Activated naive CD8-positive, alpha-beta T cell treated with anti-CD3 and anti-CD28 coated beads, Interleukin-2, amount 50 U/mL, for 24 hours (primary cell): ENCODE measurements around the gene BRCA1.
A peak's percentile ranks its signal among the peaks of the same experiment; 100 is the strongest.
"Not testable (repeated sequence)": the region's sequence is repeated elsewhere in the genome, so short reads cannot be mapped to it uniquely, and the experiment has no call there.

Source experiments
- ATAC-seq: fragments of 150-1000 bp; cut with Tn5 transposase; one replicate; pipeline ENCODE4 v1.10.0; 2021
- DNase-seq: peaks from one replicate; pipeline ENCODE4 v3.0.0; 2021
- H3K27ac Mint-ChIP-seq: one replicate; pipeline ENCODE4 v1.8.0; 2021; ENCODE audit warnings: mild to moderate bottlenecking, mixed read lengths
- H3K27me3 Mint-ChIP-seq: one replicate; pipeline ENCODE4 v1.8.0; 2021; ENCODE audit warnings: mixed read lengths
- H3K36me3 Mint-ChIP-seq: one replicate; pipeline ENCODE4 v1.8.0; 2021; ENCODE audit warnings: low read depth, mixed read lengths
- H3K4me1 Mint-ChIP-seq: one replicate; pipeline ENCODE4 v1.8.0; 2021; ENCODE audit warnings: mixed read lengths
- H3K4me3 Mint-ChIP-seq: one replicate; pipeline ENCODE4 v1.8.0; 2021; ENCODE audit warnings: mild to moderate bottlenecking, moderate library complexity, mixed read lengths
- H3K9me3 Mint-ChIP-seq: one replicate; pipeline ENCODE4 v1.8.0; 2021; ENCODE audit warnings: mixed read lengths

BRCA1 gene

DNA sequence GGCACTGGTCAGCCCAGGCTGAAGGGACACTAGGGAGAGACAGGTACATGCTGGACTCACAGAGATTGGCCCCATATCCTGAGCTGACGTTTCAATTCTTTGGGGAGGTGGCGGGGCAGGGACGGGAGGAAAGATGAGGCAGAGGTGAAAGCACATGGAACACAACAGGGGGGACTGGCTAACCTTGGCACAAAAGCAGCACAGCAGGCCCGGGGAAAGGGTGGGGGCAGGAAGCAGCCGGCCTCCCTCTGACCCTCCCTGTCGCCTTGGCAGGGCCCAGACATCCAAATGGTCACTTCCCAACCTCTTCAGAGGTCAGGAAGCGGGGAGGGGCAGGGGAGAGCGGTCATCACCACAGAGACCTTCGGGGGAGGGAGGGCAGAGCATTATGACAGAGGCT is 109.6 kb downstream of the BRCA1 start:
- H3K27ac Mint-ChIP-seq = no peak overlapping the region

DNA sequence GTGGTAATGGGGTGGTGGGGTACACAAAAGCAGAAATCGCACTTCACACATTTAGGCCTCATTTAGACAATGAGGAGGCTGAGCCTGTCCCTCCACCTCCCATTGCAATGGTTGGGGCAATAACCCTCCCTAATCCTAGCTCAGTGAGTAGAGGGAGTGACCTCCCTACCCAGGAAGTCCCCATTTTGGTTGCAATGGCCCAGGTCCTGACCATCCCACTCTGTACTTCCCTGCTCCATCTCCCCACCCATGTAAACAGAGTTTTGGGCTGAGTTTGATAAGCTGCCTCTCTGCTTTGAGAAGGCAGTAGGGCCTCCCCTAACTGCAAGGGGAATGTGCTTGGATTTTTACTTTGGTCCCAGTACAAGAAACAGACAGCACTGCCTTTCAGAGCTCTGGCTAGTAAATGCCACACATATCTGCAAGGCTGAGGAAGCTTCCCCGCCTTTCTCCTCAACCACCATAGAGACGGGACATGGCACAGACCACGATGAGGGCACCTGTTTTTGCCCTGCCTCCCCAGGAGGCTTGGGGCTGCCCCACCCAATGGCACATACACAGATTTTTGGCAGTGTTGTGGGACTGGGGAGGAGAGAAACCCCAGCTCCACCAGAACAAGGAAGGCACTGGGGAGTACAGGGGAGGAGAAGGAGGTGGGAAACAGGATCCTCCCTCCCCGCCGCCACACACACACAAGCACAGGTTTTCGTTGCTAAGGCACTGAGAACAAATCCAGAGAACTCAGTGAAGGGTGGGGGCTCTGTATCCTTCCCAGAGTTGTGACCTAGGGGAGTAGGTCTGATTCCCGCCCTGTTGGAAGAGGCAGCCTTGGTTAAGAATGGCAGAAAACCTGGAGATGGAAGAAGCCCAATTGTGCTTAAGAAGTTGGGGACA is 110.3 kb downstream of the BRCA1 start:
- no peaks in the 10 kb centered on the region for H3K9me3 Mint-ChIP-seq
- ATAC-seq = no peak
- H3K27ac Mint-ChIP-seq = peak overlapping the region; percentile 68
- H3K36me3 Mint-ChIP-seq = peaks cover 10% of the 10 kb centered on the region
- H3K27me3 Mint-ChIP-seq = no peaks in the 10 kb centered on the region
- no peak for DNase-seq
- H3K4me1 Mint-ChIP-seq = peaks cover 18% of the 10 kb centered on the region
- H3K4me3 Mint-ChIP-seq = no peak overlapping the region

More for the DNA sequence above, 109.6 kb downstream of the BRCA1 start:
- H3K4me3 Mint-ChIP-seq = no peak overlapping the region
- no peaks in the 10 kb centered on the region for H3K9me3 Mint-ChIP-seq
- ATAC-seq = no peak
- DNase-seq = no peak
- H3K4me1 Mint-ChIP-seq = peaks cover 18% of the 10 kb centered on the region
- H3K27me3 Mint-ChIP-seq = no peaks in the 10 kb centered on the region
- peaks cover 10% of the 10 kb centered on the region for H3K36me3 Mint-ChIP-seq

GRCh38 chr17:43014020-43014648 is 111.0 kb downstream of the BRCA1 start:
- H3K9me3 Mint-ChIP-seq = no peaks in the 10 kb centered on the region
- H3K27ac Mint-ChIP-seq = no peak overlapping the region
- DNase-seq (no peak), ATAC-seq (no peak)
- H3K27me3 Mint-ChIP-seq = no peaks in the 10 kb centered on the region
- peaks cover 13% of the 10 kb centered on the region for H3K4me1 Mint-ChIP-seq
- H3K36me3 Mint-ChIP-seq = peaks cover 10% of the 10 kb centered on the region
- H3K4me3 Mint-ChIP-seq = no peak overlapping the region

DNA sequence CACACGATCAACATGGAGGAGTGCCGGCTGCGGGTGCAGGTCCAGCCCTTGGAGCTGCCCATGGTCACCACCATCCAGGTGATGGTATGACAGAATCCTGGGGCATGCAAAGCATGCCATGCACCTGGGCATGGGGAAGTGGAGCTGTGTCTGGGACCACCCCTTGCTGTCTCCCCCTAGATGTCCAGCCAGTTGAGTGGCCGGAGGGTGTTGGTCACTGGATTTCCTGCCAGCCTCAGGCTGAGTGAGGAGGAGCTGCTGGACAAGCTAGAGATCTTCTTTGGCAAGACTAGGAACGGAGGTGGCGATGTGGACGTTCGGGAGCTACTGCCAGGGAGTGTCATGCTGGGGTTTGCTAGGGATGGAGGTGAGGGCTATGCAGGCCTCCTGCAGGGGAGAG is 111.9 kb downstream of the BRCA1 start:
- ATAC-seq (no peak), DNase-seq (no peak)
- Mint-ChIP-seq H3K36me3 (peaks cover 10% of the 10 kb centered on the region), H3K9me3 (no peaks in the 10 kb centered on the region), H3K27me3 (no peaks in the 10 kb centered on the region), H3K4me3 (no peak overlapping the region), H3K4me1 (peaks cover 12% of the 10 kb centered on the region), H3K27ac (no peak overlapping the region)

- DNase-seq = no peak
- no peak for ATAC-seq
- peaks cover 10% of the 10 kb centered on the region for H3K36me3 Mint-ChIP-seq
- peaks cover 20% of the 10 kb centered on the region for H3K4me1 Mint-ChIP-seq
- no peak overlapping the region for H3K27ac Mint-ChIP-seq
- no peaks in the 10 kb centered on the region for H3K27me3 Mint-ChIP-seq
- no peaks in the 10 kb centered on the region for H3K9me3 Mint-ChIP-seq
- H3K4me3 Mint-ChIP-seq = no peak overlapping the region
Measured at GRCh38 chr17:43011728-43012472, 113.3 kb downstream of the BRCA1 start.

DNA sequence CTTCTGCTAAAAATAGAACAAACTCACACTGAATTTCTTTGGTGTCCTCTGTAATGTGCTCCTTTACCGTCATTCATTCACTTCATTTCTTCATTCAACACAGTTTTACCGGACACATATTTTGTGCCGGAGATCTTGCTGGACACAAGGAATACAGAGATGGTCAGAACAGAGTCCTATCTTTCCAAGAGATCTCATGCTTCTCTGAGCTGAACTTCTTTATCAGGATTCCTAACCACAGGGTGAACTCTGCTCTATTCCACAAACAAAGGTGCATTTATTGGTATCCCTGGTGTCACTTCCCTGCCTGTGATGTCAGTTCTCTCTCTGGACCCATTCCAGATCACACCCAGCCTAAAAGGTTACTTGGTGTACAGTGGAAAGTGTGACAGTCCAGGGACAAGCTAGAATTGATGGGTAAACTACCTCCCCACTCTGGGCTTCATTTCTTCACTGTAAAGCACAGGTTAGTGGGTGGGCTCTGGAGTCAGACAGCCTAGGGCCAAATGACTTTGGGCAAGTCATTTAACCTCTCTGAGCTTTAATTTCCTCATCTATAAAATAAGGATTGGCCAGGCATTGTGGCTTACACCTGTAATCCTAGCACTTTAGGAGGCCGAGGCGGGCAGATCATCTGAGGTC is 114.4 kb downstream of the BRCA1 start:
- H3K36me3 Mint-ChIP-seq = peaks cover 11% of the 10 kb centered on the region
- no peaks in the 10 kb centered on the region for H3K27me3 Mint-ChIP-seq
- H3K27ac Mint-ChIP-seq = peak overlapping the region; percentile 61
- ATAC-seq (no peak), DNase-seq (no peak)
- H3K4me1 Mint-ChIP-seq = peaks cover 27% of the 10 kb centered on the region
- H3K4me3 Mint-ChIP-seq = no peak overlapping the region
- no peaks in the 10 kb centered on the region for H3K9me3 Mint-ChIP-seq

- H3K9me3 Mint-ChIP-seq = no peaks in the 10 kb centered on the region
- peak within 1 kb of the TSS; percentile 96 for H3K4me3 Mint-ChIP-seq
- peaks cover 41% of the 10 kb centered on the region for H3K4me1 Mint-ChIP-seq
- peaks cover 30% of the 10 kb centered on the region for H3K36me3 Mint-ChIP-seq
- ATAC-seq (peak; percentile 94), DNase-seq (peak; percentile 87)
- no peaks in the 10 kb centered on the region for H3K27me3 Mint-ChIP-seq
- peak within 1 kb of the TSS; percentile 97 for H3K27ac Mint-ChIP-seq
Measured at GRCh38 chr17:43006639-43007551, 118.3 kb downstream of the BRCA1 start, which contains the start of gene IFI35. Gene IFI35, plus strand, starts transcription at chr17:43006784. Its CDS starts 164 bp downstream, at chr17:43006948.

DNA sequence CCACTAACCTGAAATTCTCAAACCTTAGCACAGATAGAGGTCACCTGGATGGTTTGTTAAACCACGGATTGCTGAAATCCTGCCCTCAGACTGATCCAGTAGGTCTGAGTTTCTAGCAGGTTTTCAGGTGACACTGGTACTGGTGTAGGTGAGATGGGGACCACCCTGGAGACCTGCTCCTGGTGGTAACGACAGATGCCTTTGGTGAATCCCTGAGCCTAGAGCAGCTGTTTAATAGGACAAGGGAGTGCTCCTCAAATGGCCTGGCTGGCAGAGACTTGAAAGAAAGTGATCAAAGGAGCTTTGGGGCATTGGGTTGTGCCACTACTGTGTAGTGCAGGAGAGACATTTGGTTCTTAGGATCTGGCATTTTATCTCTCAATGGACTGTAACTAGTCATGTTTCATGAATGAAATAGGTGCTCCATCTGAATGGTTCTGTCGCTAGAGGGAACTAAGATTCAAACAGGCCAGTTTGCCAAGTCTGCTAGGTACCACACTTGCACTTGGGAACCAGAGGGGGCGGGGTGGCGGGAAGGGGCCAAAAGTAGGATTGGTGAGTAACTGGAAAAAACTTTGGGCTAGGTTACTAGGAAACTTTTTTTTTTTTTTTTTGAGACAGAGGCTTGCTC is 121.5 kb downstream of the BRCA1 start:
- ATAC-seq (no peak), DNase-seq (no peak)
- peaks cover 58% of the 10 kb centered on the region for H3K36me3 Mint-ChIP-seq
- peak overlapping the region; percentile 39 for H3K27ac Mint-ChIP-seq
- no peaks in the 10 kb centered on the region for H3K9me3 Mint-ChIP-seq
- H3K27me3 Mint-ChIP-seq = no peaks in the 10 kb centered on the region
- H3K4me1 Mint-ChIP-seq = peaks cover 50% of the 10 kb centered on the region
- H3K4me3 Mint-ChIP-seq = peak overlapping the region; percentile 26

- not testable (repeated sequence) for H3K9me3 Mint-ChIP-seq, DNase-seq, ATAC-seq, H3K27me3 Mint-ChIP-seq
- peaks cover 50% of the 10 kb centered on the region for H3K4me1 Mint-ChIP-seq
- H3K36me3 Mint-ChIP-seq = peaks cover 63% of the 10 kb centered on the region
- H3K4me3 Mint-ChIP-seq = peak overlapping the region; percentile 57
- peak overlapping the region; percentile 73 for H3K27ac Mint-ChIP-seq
Measured at GRCh38 chr17:43000894-43001293, 124.3 kb downstream of the BRCA1 start.

DNA sequence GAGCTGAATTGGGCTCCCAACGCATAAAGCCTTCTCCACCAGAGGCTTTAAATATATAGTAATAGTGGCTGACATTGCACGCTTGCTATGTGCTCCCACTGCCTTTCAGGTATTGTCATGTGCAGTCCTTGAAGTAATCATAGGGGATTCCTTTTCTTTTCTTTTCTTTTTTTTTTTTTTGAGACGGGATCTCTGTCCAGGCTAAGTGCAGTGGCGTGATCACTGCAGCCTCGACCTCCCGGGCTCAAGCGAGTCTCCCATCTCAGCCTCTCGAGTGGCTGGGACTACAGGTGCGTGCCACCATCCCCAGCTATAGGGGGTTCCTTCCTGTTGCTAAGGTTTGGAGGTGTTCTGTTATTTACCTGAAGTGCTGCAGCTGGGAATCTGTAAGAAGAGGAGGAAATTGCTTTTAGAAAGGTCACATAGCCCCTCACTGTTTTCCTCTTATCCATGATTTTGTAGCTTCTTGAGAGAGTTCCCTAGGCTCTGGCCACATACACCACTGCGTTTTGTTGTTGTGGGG is 126.1 kb downstream of the BRCA1 start:
- Mint-ChIP-seq H3K4me3 (peak overlapping the region; percentile 96), H3K36me3 (peaks cover 56% of the 10 kb centered on the region), H3K27me3 (no peaks in the 10 kb centered on the region), H3K27ac (peak overlapping the region; percentile 99), H3K4me1 (peaks cover 42% of the 10 kb centered on the region), H3K9me3 (no peaks in the 10 kb centered on the region)
- DNase-seq = no peak
- ATAC-seq = no peak

GRCh38 chr17:42997984-42998938 is 126.9 kb downstream of the BRCA1 start, which contains the start of gene RPL27:
Gene RPL27, plus strand, starts transcription at chr17:42998419. Its CDS starts 332 bp downstream, at chr17:42998751.
- Mint-ChIP-seq H3K4me1 (peaks cover 40% of the 10 kb centered on the region), H3K27ac (peak within 1 kb of the TSS; percentile 99), H3K9me3 (no peaks in the 10 kb centered on the region), H3K4me3 (peak within 1 kb of the TSS; percentile 96), H3K36me3 (peaks cover 53% of the 10 kb centered on the region), H3K27me3 (no peaks in the 10 kb centered on the region)
- DNase-seq = peak; percentile 97
- peak; percentile 97 for ATAC-seq

- H3K4me1 Mint-ChIP-seq = peaks cover 37% of the 10 kb centered on the region
- H3K4me3 Mint-ChIP-seq = peak overlapping the region; percentile 96
- H3K36me3 Mint-ChIP-seq = peaks cover 50% of the 10 kb centered on the region
- no peaks in the 10 kb centered on the region for H3K27me3 Mint-ChIP-seq
- no peaks in the 10 kb centered on the region for H3K9me3 Mint-ChIP-seq
- DNase-seq (no peak), ATAC-seq (no peak)
- H3K27ac Mint-ChIP-seq = peak overlapping the region; percentile 99
Measured at GRCh38 chr17:42997390-42997983, 127.7 kb downstream of the BRCA1 start.
